CD4-positive, CD25-positive, alpha-beta regulatory T cell (primary cell): Measurements from ENCODE around the gene ARFGAP3. TPM values are rescaled to one million over a fixed set of nuclear protein-coding genes. Genes with fewer than 3 reads are reported as not detected.

ENCODE experiments used
- ATAC-seq, 2 donors: fragments of 150-1000 bp; cut with Tn5 transposase; one replicate each; pipeline ENCODE4 v1.10.0; 2021; ENCODE audit warnings: low read depth in 2 of 2, moderate number of reproducible peaks in 2 of 2, moderate library complexity in 1 of 2
- DNase-seq, 3 donors: peaks; one replicate each; pipeline versions ENCODE4 v3.0.0 to v3.0.0-alpha.2; 2012 to 2022; ENCODE audit warnings: mixed read lengths in 1 of 3
- H3K27ac ChIP-seq: one replicate; pipeline ENCODE4 v1.7.0; 2013; ENCODE audit warnings: mild to moderate bottlenecking, low read length; ENCODE audit not compliant: insufficient read depth, poor library complexity, severe bottlenecking
- H3K27me3 ChIP-seq: one replicate; pipeline ENCODE4 v1.7.0; 2013; ENCODE audit warnings: low read length; ENCODE audit not compliant: control insufficient read depth, insufficient read depth
- H3K36me3 ChIP-seq: one replicate; pipeline ENCODE4 v1.7.0; 2013; ENCODE audit warnings: mild to moderate bottlenecking, low read length, moderate library complexity; ENCODE audit not compliant: control insufficient read depth, insufficient read depth
- H3K4me1 ChIP-seq: 2 replicates; pipeline ENCODE4 v1.7.0; 2013; ENCODE audit warnings: mild to moderate bottlenecking, low read length; ENCODE audit not compliant: insufficient read depth, control insufficient read depth, poor library complexity, severe bottlenecking
- H3K4me3 ChIP-seq: one replicate; pipeline ENCODE4 v1.7.0; 2013; ENCODE audit warnings: low read depth, mild to moderate bottlenecking, low read length, moderate library complexity
- H3K9me3 ChIP-seq, 2 experiments: 1 replicate in 1 of 2; 2 replicates in 1 of 2; pipeline ENCODE4 v1.7.0; 2013; ENCODE audit warnings: low read length in 2 of 2, mild to moderate bottlenecking in 1 of 2, moderate library complexity in 1 of 2; ENCODE audit not compliant: control insufficient read depth in 2 of 2
- H3K27ac Mint-ChIP-seq, 3 donors: one replicate each; pipeline ENCODE4 v1.8.0; 2020 to 2022; ENCODE audit warnings: mild to moderate bottlenecking in 3 of 3, mixed read lengths in 3 of 3, moderate library complexity in 2 of 3
- H3K27me3 Mint-ChIP-seq: one replicate; pipeline ENCODE4 v1.8.0; 2022; ENCODE audit warnings: mild to moderate bottlenecking, mixed read lengths
- H3K36me3 Mint-ChIP-seq: one replicate; pipeline ENCODE4 v1.8.0; 2020; ENCODE audit warnings: mixed read lengths
- H3K4me1 Mint-ChIP-seq, 4 donors: one replicate each; pipeline ENCODE4 v1.8.0; 2020 to 2022; ENCODE audit warnings: mixed read lengths in 4 of 4, mild to moderate bottlenecking in 1 of 4
- H3K4me3 Mint-ChIP-seq, 4 donors: one replicate each; pipeline ENCODE4 v1.8.0; 2020 to 2022; ENCODE audit warnings: mild to moderate bottlenecking in 4 of 4, mixed read lengths in 4 of 4, moderate library complexity in 3 of 4
- H3K9me3 Mint-ChIP-seq, 7 donors: one replicate each; pipeline ENCODE4 v1.8.0; 2020 to 2022; ENCODE audit warnings: mixed read lengths in 7 of 7, mild to moderate bottlenecking in 3 of 7, moderate library complexity in 2 of 7
- polyA plus RNA-seq, 4 donors: library from polyadenylated mRNA; unstranded; fragments of 300-500 nt; fragmentation: Illumina TruSeq; gene quantifications; one replicate each; pipeline ENCODE4 v1.2.3, GENCODE V29; 2021
- total RNA-seq: library from RNA; stranded (reverse); gene quantifications from one replicate; pipeline ENCODE4 v1.2.3, GENCODE V29; 2022

The ARFGAP3 gene
- total and polyA plus RNA-seq, 5 donors from 2014 or later, result 27.1 to 31.0 (median 28.8) TPM

GRCh38 chr22:42857845-42858481, 890 bp upstream of the ARFGAP3 start:
- no peak overlapping the region for H3K4me3 ChIP-seq
- no peaks in the 10 kb centered on the region for H3K36me3 ChIP-seq
- H3K27me3 ChIP-seq, result no peaks in the 10 kb centered on the region
- no peaks in the 10 kb centered on the region for H3K9me3 ChIP-seq
- H3K36me3 Mint-ChIP-seq, result no peaks in the 10 kb centered on the region
- no peaks in the 10 kb centered on the region for H3K9me3 Mint-ChIP-seq
- peak overlapping the region in 1 of 3 donors; percentile 15 for H3K27ac Mint-ChIP-seq
- peak overlapping the region; percentile 81 to 88 (median 84) for H3K4me3 Mint-ChIP-seq
- ATAC-seq (no peak), DNase-seq (no peak)
- H3K4me1 Mint-ChIP-seq, result peaks cover 0 to 24% (median 5%) of the 10 kb centered on the region in 4 donors
- H3K27ac ChIP-seq, result no peak overlapping the region
- peaks cover 19% of the 10 kb centered on the region for H3K4me1 ChIP-seq
- no peaks in the 10 kb centered on the region for H3K27me3 Mint-ChIP-seq

- ATAC-seq, result peak; percentile 29 to 32
- peak overlapping the region; percentile 69 to 94 (median 93) for H3K27ac Mint-ChIP-seq
- Histone ChIP-seq H3K36me3 (no peaks in the 10 kb centered on the region), H3K27me3 (no peaks in the 10 kb centered on the region), H3K4me3 (peak overlapping the region; percentile 74), H3K27ac (peak overlapping the region; percentile 90), H3K4me1 (peaks cover 19% of the 10 kb centered on the region), H3K9me3 (no peaks in the 10 kb centered on the region)
- peak; percentile 37 to 70 (median 64) for DNase-seq
- no peaks in the 10 kb centered on the region for H3K36me3 Mint-ChIP-seq
- peaks cover 0 to 27% (median 5%) of the 10 kb centered on the region in 4 donors for H3K4me1 Mint-ChIP-seq
- H3K4me3 Mint-ChIP-seq, result peak overlapping the region; percentile 90 to 94 (median 92)
- H3K9me3 Mint-ChIP-seq, result no peaks in the 10 kb centered on the region
- H3K27me3 Mint-ChIP-seq, result no peaks in the 10 kb centered on the region
Observed at GRCh38 chr22:42856179-42856864, 751 bp downstream of the ARFGAP3 start.

DNA sequence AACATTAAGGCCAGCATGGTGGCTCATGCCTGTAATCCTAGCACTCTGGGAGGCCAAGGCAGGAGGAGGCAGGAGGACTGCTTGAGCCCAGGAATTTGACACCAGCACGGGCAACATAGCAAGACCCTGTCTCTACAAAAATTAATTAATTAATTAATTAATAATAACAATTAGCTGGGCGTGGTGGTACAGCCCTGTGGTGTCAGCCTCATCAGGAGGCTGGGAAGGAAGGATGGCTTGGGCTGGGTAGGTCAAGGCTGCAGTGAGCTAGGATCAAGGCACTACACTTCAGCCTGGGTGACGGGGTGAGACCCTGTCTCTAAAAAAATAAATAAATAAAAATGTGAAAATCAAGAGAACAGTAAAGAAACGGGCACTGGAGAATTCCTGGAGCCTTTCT, 1.4 kb downstream of the ARFGAP3 start:
- Mint-ChIP-seq H3K27ac (peak overlapping the region in 2 of 3 donors; percentile 93 to 94), H3K27me3 (no peaks in the 10 kb centered on the region), H3K4me3 (peak overlapping the region; percentile 90 to 94 (median 92)), H3K4me1 (peaks cover 0 to 27% (median 5%) of the 10 kb centered on the region in 4 donors), H3K36me3 (no peaks in the 10 kb centered on the region), H3K9me3 (no peaks in the 10 kb centered on the region)
- H3K4me3 ChIP-seq, result peak overlapping the region; percentile 74
- peak overlapping the region; percentile 90 for H3K27ac ChIP-seq
- no peak for DNase-seq
- ATAC-seq, result no peak
- peaks cover 2% of the 10 kb centered on the region for H3K36me3 ChIP-seq
- H3K9me3 ChIP-seq, result no peaks in the 10 kb centered on the region
- H3K4me1 ChIP-seq, result peaks cover 19% of the 10 kb centered on the region
- H3K27me3 ChIP-seq, result no peaks in the 10 kb centered on the region

DNA sequence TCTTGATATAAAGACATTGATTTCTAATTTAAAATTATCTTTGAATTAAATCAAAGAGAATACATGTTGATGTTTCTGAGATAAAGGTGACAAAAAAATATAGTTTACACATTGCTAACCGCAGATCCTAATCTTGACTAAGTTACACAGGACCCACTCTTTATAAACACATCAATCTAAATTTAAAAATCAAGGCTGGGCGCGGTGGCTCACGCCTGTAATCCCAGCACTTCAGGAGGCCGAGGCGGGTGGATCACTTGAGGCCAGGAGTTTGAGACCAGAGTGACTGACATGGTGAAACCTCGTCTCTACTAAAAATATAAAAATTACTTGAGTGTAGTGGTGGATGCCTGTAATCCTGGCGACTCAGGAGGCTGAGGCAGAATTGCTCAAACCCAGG, 1.9 kb downstream of the ARFGAP3 start:
- H3K27me3 Mint-ChIP-seq, result no peaks in the 10 kb centered on the region
- no peaks in the 10 kb centered on the region for H3K36me3 Mint-ChIP-seq
- no peak overlapping the region for H3K4me3 ChIP-seq
- H3K36me3 ChIP-seq, result peaks cover 2% of the 10 kb centered on the region
- H3K9me3 Mint-ChIP-seq, result no peaks in the 10 kb centered on the region
- H3K4me3 Mint-ChIP-seq, result peak overlapping the region; percentile 69 to 81 (median 74)
- DNase-seq (no peak), ATAC-seq (no peak)
- H3K27me3 ChIP-seq, result no peaks in the 10 kb centered on the region
- H3K27ac Mint-ChIP-seq, result peak overlapping the region in 1 of 3 donors; percentile 93
- H3K4me1 Mint-ChIP-seq, result peaks cover 0 to 28% (median 6%) of the 10 kb centered on the region in 4 donors
- H3K27ac ChIP-seq, result no peak overlapping the region
- peaks cover 19% of the 10 kb centered on the region for H3K4me1 ChIP-seq
- no peaks in the 10 kb centered on the region for H3K9me3 ChIP-seq

DNA sequence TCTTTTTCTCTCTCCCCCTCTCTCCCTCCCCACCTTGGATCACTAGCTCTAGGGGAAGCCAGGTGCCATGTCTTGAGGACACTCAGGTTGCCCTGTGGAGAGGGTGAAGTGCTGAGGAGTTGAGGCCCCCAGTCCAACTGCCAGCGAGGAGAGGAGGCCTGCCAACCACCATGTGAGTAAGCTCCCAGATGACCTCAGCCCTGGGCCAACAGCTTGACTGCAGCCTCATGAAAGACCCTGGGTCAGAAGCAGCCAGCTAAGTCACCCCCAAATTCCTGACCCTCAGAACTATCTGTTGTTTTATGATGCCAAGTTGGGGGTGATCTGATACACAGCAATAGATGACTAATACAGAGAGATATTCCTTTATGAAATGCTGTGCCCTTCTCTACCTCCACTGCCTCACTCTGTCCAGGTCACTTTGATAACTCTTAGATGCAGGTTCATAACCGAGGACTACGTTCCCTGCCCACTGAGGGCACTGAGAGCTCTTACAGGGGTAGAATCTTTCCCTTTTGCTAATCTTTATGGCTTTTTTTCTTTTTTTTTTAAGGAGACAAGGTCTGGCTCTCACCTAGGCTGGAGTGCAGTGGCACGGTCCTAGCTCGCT, 8.0 kb downstream of the ARFGAP3 start:
- Histone ChIP-seq H3K4me3 (no peak overlapping the region), H3K27me3 (no peaks in the 10 kb centered on the region), H3K36me3 (peaks cover 28% of the 10 kb centered on the region), H3K4me1 (no peaks in the 10 kb centered on the region), H3K9me3 (no peaks in the 10 kb centered on the region), H3K27ac (no peak overlapping the region)
- no peak for ATAC-seq
- H3K27ac Mint-ChIP-seq, result no peak overlapping the region
- H3K36me3 Mint-ChIP-seq, result peaks cover 15% of the 10 kb centered on the region
- H3K9me3 Mint-ChIP-seq, result no peaks in the 10 kb centered on the region
- H3K27me3 Mint-ChIP-seq, result no peaks in the 10 kb centered on the region
- H3K4me1 Mint-ChIP-seq, result peaks cover 0 to 20% (median 11%) of the 10 kb centered on the region in 4 donors
- DNase-seq, result no peak
- H3K4me3 Mint-ChIP-seq, result no peak overlapping the region

- Mint-ChIP-seq H3K27ac (no peak overlapping the region), H3K9me3 (no peaks in the 10 kb centered on the region), H3K36me3 (peaks cover 28% of the 10 kb centered on the region), H3K4me1 (peaks cover 0 to 30% (median 19%) of the 10 kb centered on the region in 4 donors), H3K4me3 (no peak overlapping the region), H3K27me3 (no peaks in the 10 kb centered on the region)
- no peak overlapping the region for H3K27ac ChIP-seq
- H3K4me1 ChIP-seq, result no peaks in the 10 kb centered on the region
- H3K4me3 ChIP-seq, result no peak overlapping the region
- no peak for DNase-seq
- H3K27me3 ChIP-seq, result no peaks in the 10 kb centered on the region
- H3K9me3 ChIP-seq, result no peaks in the 10 kb centered on the region
- no peak for ATAC-seq
- H3K36me3 ChIP-seq, result peaks cover 28% of the 10 kb centered on the region
Observed at GRCh38 chr22:42847110-42847509, 10.0 kb downstream of the ARFGAP3 start.

DNA sequence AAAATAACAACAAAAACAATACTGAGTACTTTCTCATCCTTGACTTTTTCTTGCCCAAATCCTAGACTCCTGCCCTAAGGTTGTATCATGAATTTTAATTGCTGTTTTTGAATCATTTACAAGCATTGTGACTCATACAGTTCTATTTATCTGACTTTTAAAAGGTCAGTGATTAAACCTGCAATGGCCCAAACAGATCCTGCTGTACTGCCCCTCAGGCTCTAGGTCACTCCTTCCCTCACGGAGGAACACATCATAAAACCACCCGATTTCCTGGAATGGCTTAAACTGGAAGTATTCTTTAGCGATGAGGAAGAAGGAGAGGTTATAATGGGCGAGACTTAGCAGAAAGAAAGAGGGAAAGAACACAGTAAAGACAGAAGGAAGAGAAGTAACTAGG, 12.3 kb downstream of the ARFGAP3 start:
- no peak overlapping the region for H3K4me3 Mint-ChIP-seq
- Histone ChIP-seq H3K27me3 (no peaks in the 10 kb centered on the region), H3K36me3 (peaks cover 34% of the 10 kb centered on the region), H3K4me3 (no peak overlapping the region), H3K9me3 (no peaks in the 10 kb centered on the region), H3K27ac (no peak overlapping the region), H3K4me1 (peaks cover 4% of the 10 kb centered on the region)
- peaks cover 9 to 41% (median 24%) of the 10 kb centered on the region in 4 donors for H3K4me1 Mint-ChIP-seq
- H3K27ac Mint-ChIP-seq, result no peak overlapping the region
- ATAC-seq, result no peak
- peaks cover 43% of the 10 kb centered on the region for H3K36me3 Mint-ChIP-seq
- no peak for DNase-seq
- no peaks in the 10 kb centered on the region for H3K9me3 Mint-ChIP-seq
- no peaks in the 10 kb centered on the region for H3K27me3 Mint-ChIP-seq
